GM12865 (cell line): ENCODE measurements around the gene EPB41L2.

ENCODE experiments used
- DNase-seq: peaks from one replicate; pipeline ENCODE4 v3.0.0; 2010; ENCODE audit warnings: low read depth
- H3K4me3 ChIP-seq: 2 replicates; pipeline ENCODE4 v1.5.1; 2011; ENCODE audit warnings: mild to moderate bottlenecking, low read depth, low read length, control low read depth
- CTCF ChIP-seq: IDR thresholded peaks from 2 replicates; pipeline ENCODE4 v1.5.1; 2011; ENCODE audit warnings: low read length, control low read depth, low read depth, inconsistent platforms; ENCODE audit not compliant: insufficient read depth; ENCODE audit errors: missing control alignments

EPB41L2 gene

GRCh38 chr6:131062241-131063027 is 611 bp downstream of the EPB41L2 start:
- peak; percentile 28 for DNase-seq
- H3K4me3 ChIP-seq: peak overlapping the region; percentile 97
- peak; percentile 0 for TF ChIP-seq CTCF

- H3K4me3 ChIP-seq: peak overlapping the region; percentile 97
- peak; percentile 27 for DNase-seq
- TF ChIP-seq CTCF: no peak
Observed at GRCh38 chr6:131061751-131062119, 1.3 kb downstream of the EPB41L2 start.

DNA sequence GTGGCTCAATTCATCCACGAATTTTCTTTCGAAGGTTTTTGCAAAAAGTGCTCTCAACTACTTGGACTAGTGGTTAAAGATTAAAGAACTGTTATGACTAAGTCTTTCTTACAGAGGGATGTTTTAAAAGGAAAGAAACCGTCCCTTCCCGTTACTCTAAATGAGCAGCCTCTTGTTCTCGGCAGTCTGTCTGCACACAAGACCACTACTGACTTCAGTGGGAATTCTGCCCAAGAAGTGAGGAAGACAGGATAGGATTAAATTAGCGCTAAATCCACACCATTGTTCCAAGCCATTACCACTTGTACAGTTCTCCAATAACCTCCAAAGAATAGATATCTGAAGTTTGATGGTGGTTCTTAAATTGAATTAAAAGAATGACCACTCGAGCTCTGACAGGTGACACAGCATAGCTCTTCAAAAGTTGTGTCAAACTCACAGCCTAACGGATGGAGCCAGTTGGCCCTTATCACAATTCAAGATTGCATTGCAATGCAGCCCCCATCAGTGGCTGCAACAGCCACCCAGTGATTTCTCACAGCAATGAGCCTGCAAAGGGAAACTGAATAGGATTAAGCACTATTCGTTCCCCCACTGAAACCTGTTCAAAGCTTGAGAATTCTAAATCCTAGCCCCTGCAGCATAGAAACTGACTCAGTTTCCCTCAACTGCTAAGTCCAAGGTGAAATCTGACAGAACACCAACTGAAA is 1.8 kb downstream of the EPB41L2 start:
- TF ChIP-seq CTCF: no peak
- peak overlapping the region; percentile 97 for H3K4me3 ChIP-seq
- DNase-seq: peak; percentile 40

- DNase-seq: peak; percentile 35
- TF ChIP-seq CTCF: no peak
- H3K4me3 ChIP-seq: no peak overlapping the region
Observed at GRCh38 chr6:131060311-131060710, 2.7 kb downstream of the EPB41L2 start.

- DNase-seq: no peak
- no peak overlapping the region for H3K4me3 ChIP-seq
- no peak for TF ChIP-seq CTCF
Observed at GRCh38 chr6:131059486-131059885, 3.6 kb downstream of the EPB41L2 start.

DNA sequence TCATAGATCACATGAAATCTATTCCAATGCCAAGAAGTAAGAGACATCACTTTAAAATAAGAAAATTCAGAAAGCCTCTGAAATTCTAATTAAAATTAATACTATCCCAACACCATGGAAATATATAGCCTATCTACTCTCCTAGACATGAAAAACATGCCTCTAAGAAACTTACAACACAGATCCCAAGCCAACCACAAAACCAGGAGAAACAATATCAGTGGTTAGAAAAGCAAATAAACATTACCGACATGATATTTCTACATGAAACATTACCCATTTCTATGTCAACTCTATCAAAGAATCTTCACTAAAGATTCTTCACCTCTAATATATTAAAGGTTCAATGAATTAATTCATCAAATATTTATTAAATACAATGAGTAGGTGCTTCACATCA is 4.8 kb downstream of the EPB41L2 start:
- H3K4me3 ChIP-seq: no peak overlapping the region
- DNase-seq: no peak
- no peak for TF ChIP-seq CTCF
